ENCODE measurements around the gene SLC29A3. TPM values are rescaled to one million over a fixed set of nuclear protein-coding genes. Genes with fewer than 3 reads are reported as not detected.

SLC29A3 gene
- total RNA-seq, 1 experiment from 2014 or later = 3.4 TPM

- Histone ChIP-seq H3K79me2 (ENCODE audit: low read length) (no peaks in the 10 kb centered on the region), H2AFZ (ENCODE audit: low read length) (no peak overlapping the region), H3K4me2 (ENCODE audit: low read depth, low read length, poor library complexity, severe bottlenecking) (no peak overlapping the region), H3K4me1 (ENCODE audit: low read length) (no peaks in the 10 kb centered on the region), H4K20me1 (ENCODE audit: insufficient read depth, low read depth, low read length) (peaks cover 27% of the 10 kb centered on the region), H3K27me3 (ENCODE audit: low read length) (no peaks in the 10 kb centered on the region), H3K9ac (ENCODE audit: low read length) (no peak overlapping the region), H3K9me3 (ENCODE audit: low read length) (no peaks in the 10 kb centered on the region), H3K36me3 (ENCODE audit: insufficient read depth, low read length) (no peaks in the 10 kb centered on the region), H3K4me3 (ENCODE audit: low read length) (no peak overlapping the region), H3K9me2 (replicated peaks; ENCODE audit: insufficient read depth, low read length) (no peaks in the 10 kb centered on the region), H3K27ac (ENCODE audit: low read length) (no peak overlapping the region)
- no peak for DNase-seq
Measured at GRCh38 chr10:71344993-71345480, 26.0 kb downstream of the SLC29A3 start.

- no peak overlapping the region for H3K4me3 ChIP-seq (ENCODE audit: low read length)
- peaks cover 24% of the 10 kb centered on the region for H4K20me1 ChIP-seq (ENCODE audit: insufficient read depth, low read depth, low read length)
- DNase-seq = no peak
- no peaks in the 10 kb centered on the region for H3K27me3 ChIP-seq (ENCODE audit: low read length)
- H3K9me3 ChIP-seq (ENCODE audit: low read length) = no peaks in the 10 kb centered on the region
- H3K27ac ChIP-seq (ENCODE audit: low read length) = no peak overlapping the region
- H2AFZ ChIP-seq (ENCODE audit: low read length) = no peak overlapping the region
- no peak overlapping the region for H3K9ac ChIP-seq (ENCODE audit: low read length)
- no peaks in the 10 kb centered on the region for H3K9me2 ChIP-seq (replicated peaks; ENCODE audit: insufficient read depth, low read length)
- H3K79me2 ChIP-seq (ENCODE audit: low read length) = no peaks in the 10 kb centered on the region
- H3K4me1 ChIP-seq (ENCODE audit: low read length) = no peaks in the 10 kb centered on the region
- H3K4me2 ChIP-seq (ENCODE audit: low read depth, low read length, poor library complexity, severe bottlenecking) = no peak overlapping the region
- H3K36me3 ChIP-seq (ENCODE audit: insufficient read depth, low read length) = no peaks in the 10 kb centered on the region
Measured at GRCh38 chr10:71345694-71346093, 26.6 kb downstream of the SLC29A3 start.

- Histone ChIP-seq H3K4me3 (ENCODE audit: low read length) (no peak overlapping the region), H3K79me2 (ENCODE audit: low read length) (no peaks in the 10 kb centered on the region), H3K9me2 (replicated peaks; ENCODE audit: insufficient read depth, low read length) (no peaks in the 10 kb centered on the region), H4K20me1 (ENCODE audit: insufficient read depth, low read depth, low read length) (peaks cover 22% of the 10 kb centered on the region), H3K9me3 (ENCODE audit: low read length) (no peaks in the 10 kb centered on the region), H3K27me3 (ENCODE audit: low read length) (no peaks in the 10 kb centered on the region), H3K27ac (ENCODE audit: low read length) (no peak overlapping the region), H2AFZ (ENCODE audit: low read length) (no peak overlapping the region), H3K4me1 (ENCODE audit: low read length) (no peaks in the 10 kb centered on the region), H3K4me2 (ENCODE audit: low read depth, low read length, poor library complexity, severe bottlenecking) (no peak overlapping the region), H3K36me3 (ENCODE audit: insufficient read depth, low read length) (no peaks in the 10 kb centered on the region), H3K9ac (ENCODE audit: low read length) (no peak overlapping the region)
- no peak for DNase-seq
Measured at GRCh38 chr10:71346731-71347130, 27.7 kb downstream of the SLC29A3 start.

GRCh38 chr10:71347587-71348395 is 28.7 kb downstream of the SLC29A3 start:
- Histone ChIP-seq H3K9ac (ENCODE audit: low read length) (no peak overlapping the region), H3K4me1 (ENCODE audit: low read length) (no peaks in the 10 kb centered on the region), H3K9me3 (ENCODE audit: low read length) (no peaks in the 10 kb centered on the region), H3K27me3 (ENCODE audit: low read length) (no peaks in the 10 kb centered on the region), H3K36me3 (ENCODE audit: insufficient read depth, low read length) (no peaks in the 10 kb centered on the region), H2AFZ (ENCODE audit: low read length) (no peak overlapping the region), H3K4me2 (ENCODE audit: low read depth, low read length, poor library complexity, severe bottlenecking) (no peak overlapping the region), H3K4me3 (ENCODE audit: low read length) (no peak overlapping the region), H3K9me2 (replicated peaks; ENCODE audit: insufficient read depth, low read length) (no peaks in the 10 kb centered on the region), H4K20me1 (ENCODE audit: insufficient read depth, low read depth, low read length) (peaks cover 21% of the 10 kb centered on the region), H3K27ac (ENCODE audit: low read length) (no peak overlapping the region), H3K79me2 (ENCODE audit: low read length) (no peaks in the 10 kb centered on the region)
- no peak for DNase-seq

- Histone ChIP-seq H3K4me3 (ENCODE audit: low read length) (no peak overlapping the region), H3K9me3 (ENCODE audit: low read length) (no peaks in the 10 kb centered on the region), H3K36me3 (ENCODE audit: insufficient read depth, low read length) (no peaks in the 10 kb centered on the region), H3K4me2 (ENCODE audit: low read depth, low read length, poor library complexity, severe bottlenecking) (no peak overlapping the region), H3K27ac (ENCODE audit: low read length) (no peak overlapping the region), H3K27me3 (ENCODE audit: low read length) (no peaks in the 10 kb centered on the region), H3K79me2 (ENCODE audit: low read length) (no peaks in the 10 kb centered on the region), H3K9me2 (replicated peaks; ENCODE audit: insufficient read depth, low read length) (no peaks in the 10 kb centered on the region), H3K9ac (ENCODE audit: low read length) (no peak overlapping the region), H3K4me1 (ENCODE audit: low read length) (no peaks in the 10 kb centered on the region), H2AFZ (ENCODE audit: low read length) (no peak overlapping the region), H4K20me1 (ENCODE audit: insufficient read depth, low read depth, low read length) (peaks cover 21% of the 10 kb centered on the region)
- no peak for DNase-seq
Measured at GRCh38 chr10:71348850-71349249, 29.8 kb downstream of the SLC29A3 start.

- H3K4me1 ChIP-seq (ENCODE audit: low read length) = no peaks in the 10 kb centered on the region
- H3K9ac ChIP-seq (ENCODE audit: low read length) = no peak overlapping the region
- no peaks in the 10 kb centered on the region for H3K9me2 ChIP-seq (replicated peaks; ENCODE audit: insufficient read depth, low read length)
- no peak overlapping the region for H3K4me3 ChIP-seq (ENCODE audit: low read length)
- H3K4me2 ChIP-seq (ENCODE audit: low read depth, low read length, poor library complexity, severe bottlenecking) = no peak overlapping the region
- no peak overlapping the region for H3K27ac ChIP-seq (ENCODE audit: low read length)
- no peaks in the 10 kb centered on the region for H3K27me3 ChIP-seq (ENCODE audit: low read length)
- H3K36me3 ChIP-seq (ENCODE audit: insufficient read depth, low read length) = no peaks in the 10 kb centered on the region
- H3K79me2 ChIP-seq (ENCODE audit: low read length) = no peaks in the 10 kb centered on the region
- DNase-seq = no peak
- no peak overlapping the region for H2AFZ ChIP-seq (ENCODE audit: low read length)
- peaks cover 20% of the 10 kb centered on the region for H4K20me1 ChIP-seq (ENCODE audit: insufficient read depth, low read depth, low read length)
- H3K9me3 ChIP-seq (ENCODE audit: low read length) = no peaks in the 10 kb centered on the region
Measured at GRCh38 chr10:71349406-71349805, 30.3 kb downstream of the SLC29A3 start.

- Histone ChIP-seq H3K79me2 (ENCODE audit: low read length) (no peaks in the 10 kb centered on the region), H3K4me1 (ENCODE audit: low read length) (no peaks in the 10 kb centered on the region), H3K27me3 (ENCODE audit: low read length) (no peaks in the 10 kb centered on the region), H3K4me3 (ENCODE audit: low read length) (no peak overlapping the region), H4K20me1 (ENCODE audit: insufficient read depth, low read depth, low read length) (peaks cover 6% of the 10 kb centered on the region), H3K36me3 (ENCODE audit: insufficient read depth, low read length) (no peaks in the 10 kb centered on the region), H3K27ac (ENCODE audit: low read length) (no peak overlapping the region), H3K9me2 (replicated peaks; ENCODE audit: insufficient read depth, low read length) (no peaks in the 10 kb centered on the region), H3K4me2 (ENCODE audit: low read depth, low read length, poor library complexity, severe bottlenecking) (no peak overlapping the region), H3K9ac (ENCODE audit: low read length) (no peak overlapping the region), H3K9me3 (ENCODE audit: low read length) (no peaks in the 10 kb centered on the region), H2AFZ (ENCODE audit: low read length) (no peak overlapping the region)
- no peak for DNase-seq
Measured at GRCh38 chr10:71351087-71351486, 32.0 kb downstream of the SLC29A3 start.

GRCh38 chr10:71351628-71352319 is 32.7 kb downstream of the SLC29A3 start:
- H3K9me2 ChIP-seq (replicated peaks; ENCODE audit: insufficient read depth, low read length) = no peaks in the 10 kb centered on the region
- no peak overlapping the region for H3K4me3 ChIP-seq (ENCODE audit: low read length)
- H4K20me1 ChIP-seq (ENCODE audit: insufficient read depth, low read depth, low read length) = peaks cover 6% of the 10 kb centered on the region; the same call in 1 of the 2 replicates
- DNase-seq = no peak
- no peak overlapping the region for H2AFZ ChIP-seq (ENCODE audit: low read length)
- H3K4me2 ChIP-seq (ENCODE audit: low read depth, low read length, poor library complexity, severe bottlenecking) = no peak overlapping the region
- no peak overlapping the region for H3K9ac ChIP-seq (ENCODE audit: low read length)
- no peaks in the 10 kb centered on the region for H3K4me1 ChIP-seq (ENCODE audit: low read length)
- H3K27ac ChIP-seq (ENCODE audit: low read length) = no peak overlapping the region
- no peaks in the 10 kb centered on the region for H3K27me3 ChIP-seq (ENCODE audit: low read length)
- H3K36me3 ChIP-seq (ENCODE audit: insufficient read depth, low read length) = no peaks in the 10 kb centered on the region
- no peaks in the 10 kb centered on the region for H3K9me3 ChIP-seq (ENCODE audit: low read length)
- no peaks in the 10 kb centered on the region for H3K79me2 ChIP-seq (ENCODE audit: low read length)
